Keratinocyte (primary cell): Measurements from ENCODE around the gene PRSS1.

Experiments used
- EZH2 ChIP-seq: IDR thresholded peaks from one replicate; pipeline ENCODE4 v1.6.1; 2012; ENCODE audit warnings: inconsistent platforms, mild to moderate bottlenecking, low read length, moderate library complexity
- TF ChIP-seq, protein P1 (sequence below), 3 experiments: IDR thresholded peaks in 1 of 3; conservative IDR thresholded peaks in 1 of 3; optimal IDR thresholded peaks in 1 of 3; 2 replicates in 2 of 3; 3 replicates in 1 of 3; pipeline versions ENCODE3 to v1.5.1; 2011; ENCODE audit warnings: low read length in 3 of 3, mild to moderate bottlenecking in 3 of 3, moderate library complexity in 2 of 3, control low read depth in 1 of 3, inconsistent platforms in 1 of 3; ENCODE audit not compliant: insufficient read depth in 2 of 3; ENCODE audit errors: extremely low read depth in 1 of 3

DNA sequence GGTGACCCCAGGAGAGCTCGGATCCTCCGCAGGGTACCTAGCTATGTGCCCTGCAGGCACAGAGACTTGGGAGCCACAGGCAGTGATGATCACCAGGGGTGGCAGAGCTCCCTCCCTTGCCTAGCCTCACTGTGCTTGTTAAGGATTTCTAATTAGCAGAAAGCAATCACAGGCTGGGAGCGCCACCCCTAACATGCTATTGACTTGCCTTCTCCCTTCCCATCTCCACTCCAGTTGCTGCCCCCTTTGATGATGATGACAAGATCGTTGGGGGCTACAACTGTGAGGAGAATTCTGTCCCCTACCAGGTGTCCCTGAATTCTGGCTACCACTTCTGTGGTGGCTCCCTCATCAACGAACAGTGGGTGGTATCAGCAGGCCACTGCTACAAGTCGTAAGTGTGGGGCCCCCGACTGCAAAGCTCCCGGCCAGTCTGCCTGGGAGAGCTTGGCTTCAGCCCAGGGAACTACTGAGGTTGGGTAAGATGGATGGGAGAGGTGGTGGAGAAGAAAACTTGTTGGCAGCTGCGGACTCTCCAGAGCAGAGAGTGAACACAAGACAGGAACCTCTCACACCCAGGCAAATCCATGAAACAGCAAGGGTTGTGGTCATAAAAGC lies 1.2 kb downstream of the PRSS1 start:
- TF ChIP-seq, protein P1, sequence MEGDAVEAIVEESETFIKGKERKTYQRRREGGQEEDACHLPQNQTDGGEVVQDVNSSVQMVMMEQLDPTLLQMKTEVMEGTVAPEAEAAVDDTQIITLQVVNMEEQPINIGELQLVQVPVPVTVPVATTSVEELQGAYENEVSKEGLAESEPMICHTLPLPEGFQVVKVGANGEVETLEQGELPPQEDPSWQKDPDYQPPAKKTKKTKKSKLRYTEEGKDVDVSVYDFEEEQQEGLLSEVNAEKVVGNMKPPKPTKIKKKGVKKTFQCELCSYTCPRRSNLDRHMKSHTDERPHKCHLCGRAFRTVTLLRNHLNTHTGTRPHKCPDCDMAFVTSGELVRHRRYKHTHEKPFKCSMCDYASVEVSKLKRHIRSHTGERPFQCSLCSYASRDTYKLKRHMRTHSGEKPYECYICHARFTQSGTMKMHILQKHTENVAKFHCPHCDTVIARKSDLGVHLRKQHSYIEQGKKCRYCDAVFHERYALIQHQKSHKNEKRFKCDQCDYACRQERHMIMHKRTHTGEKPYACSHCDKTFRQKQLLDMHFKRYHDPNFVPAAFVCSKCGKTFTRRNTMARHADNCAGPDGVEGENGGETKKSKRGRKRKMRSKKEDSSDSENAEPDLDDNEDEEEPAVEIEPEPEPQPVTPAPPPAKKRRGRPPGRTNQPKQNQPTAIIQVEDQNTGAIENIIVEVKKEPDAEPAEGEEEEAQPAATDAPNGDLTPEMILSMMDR (optimal IDR thresholded peaks at IDR 0.05 in 1 of 3, IDR thresholded peaks at IDR 0.05 in 1 of 3, conservative IDR thresholded peaks at IDR 0.05 in 1 of 3; ENCODE audit: extremely low read depth in 1 of 3, insufficient read depth in 2 of 3, low read length in 3 of 3), result no peak
- no peak for TF ChIP-seq EZH2
